HG02642 (cell line): ENCODE results near the gene FNDC3B.
"Not testable (repeated sequence)": the region's sequence is repeated elsewhere in the genome, so short reads cannot be mapped to it uniquely, and the experiment has no call there.

Source experiments
- ATAC-seq: cut with Tn5 transposase; IDR thresholded peaks from one replicate; pipeline ENCODE4 v1.9.1; 2021; ENCODE audit warnings: mild to moderate bottlenecking; ENCODE audit not compliant: unreplicated experiment, poor library complexity

FNDC3B gene

GRCh38 chr3:172249039-172249438 lies 209.7 kb downstream of the FNDC3B start:
- no peak for ATAC-seq

- ATAC-seq, result no peak
Observed at GRCh38 chr3:172251211-172251610, 211.8 kb downstream of the FNDC3B start.

- no peak for ATAC-seq
Observed at GRCh38 chr3:172253200-172253599, 213.8 kb downstream of the FNDC3B start.

- no peak for ATAC-seq
Observed at GRCh38 chr3:172254542-172254941, 215.2 kb downstream of the FNDC3B start.

- ATAC-seq, result not testable (repeated sequence)
Observed at GRCh38 chr3:172255321-172255720, 215.9 kb downstream of the FNDC3B start.

GRCh38 chr3:172256101-172256734 lies 216.8 kb downstream of the FNDC3B start:
- ATAC-seq, result no peak

- ATAC-seq, result no peak
Observed at GRCh38 chr3:172257648-172258400, 218.4 kb downstream of the FNDC3B start.

- ATAC-seq, result no peak
Observed at GRCh38 chr3:172258624-172259023, 219.2 kb downstream of the FNDC3B start.

- ATAC-seq, result no peak
Observed at GRCh38 chr3:172259111-172259541, 219.7 kb downstream of the FNDC3B start.

- no peak for ATAC-seq
Observed at GRCh38 chr3:172259726-172260248, 220.4 kb downstream of the FNDC3B start.

GRCh38 chr3:172260381-172260780 lies 221.0 kb downstream of the FNDC3B start:
- ATAC-seq, result no peak

GRCh38 chr3:172261054-172261453 lies 221.7 kb downstream of the FNDC3B start:
- no peak for ATAC-seq

- ATAC-seq, result no peak
Observed at GRCh38 chr3:172262991-172263608, 223.7 kb downstream of the FNDC3B start.

- no peak for ATAC-seq
Observed at GRCh38 chr3:172263781-172264486, 224.6 kb downstream of the FNDC3B start.

- no peak for ATAC-seq
Observed at GRCh38 chr3:172266103-172266502, 226.7 kb downstream of the FNDC3B start.

GRCh38 chr3:172268425-172268824 lies 229.0 kb downstream of the FNDC3B start:
- ATAC-seq, result no peak

GRCh38 chr3:172268868-172269267 lies 229.5 kb downstream of the FNDC3B start:
- ATAC-seq, result no peak

GRCh38 chr3:172270557-172271166 lies 231.3 kb downstream of the FNDC3B start:
- ATAC-seq, result peak; percentile 99

- ATAC-seq, result no peak
Observed at GRCh38 chr3:172271386-172271976, 232.1 kb downstream of the FNDC3B start.

- no peak for ATAC-seq
Observed at GRCh38 chr3:172272698-172273097, 233.3 kb downstream of the FNDC3B start.
